Ishikawa (cell line): Measurements from ENCODE around the gene AFDN.

Experiments
- CEBPB ChIP-seq: IDR thresholded peaks from 2 replicates; pipeline ENCODE4 v1.6.1; 2012
- CREB1 ChIP-seq: IDR thresholded peaks from 2 replicates; pipeline ENCODE4 v1.6.1; 2012; ENCODE audit warnings: low read depth
- EGR1 ChIP-seq: IDR thresholded peaks from 2 replicates; pipeline ENCODE4 v1.6.1; 2012
- EP300 ChIP-seq: IDR thresholded peaks from 2 replicates; pipeline ENCODE4 v1.6.1; 2012; ENCODE audit warnings: borderline replicate concordance
- FOXM1 ChIP-seq: IDR thresholded peaks from 2 replicates; pipeline ENCODE4 v1.6.1; 2012; ENCODE audit warnings: low read depth, borderline replicate concordance
- NFIC ChIP-seq: IDR thresholded peaks from 2 replicates; pipeline ENCODE4 v1.6.1; 2012
- RAD21 ChIP-seq: IDR thresholded peaks from 2 replicates; pipeline ENCODE4 v1.6.1; 2012; ENCODE audit warnings: low read depth
- TAF1 ChIP-seq: IDR thresholded peaks from 2 replicates; pipeline ENCODE4 v1.6.1; 2012; ENCODE audit warnings: low read depth, mild to moderate bottlenecking
- TCF12 ChIP-seq: IDR thresholded peaks from 2 replicates; pipeline ENCODE4 v1.6.1; 2012; ENCODE audit warnings: low read depth
- TEAD4 ChIP-seq: IDR thresholded peaks from 2 replicates; pipeline ENCODE4 v1.6.1; 2012
- YY1 ChIP-seq: IDR thresholded peaks from 2 replicates; pipeline ENCODE4 v1.6.1; 2012; ENCODE audit warnings: low read depth
- ZBTB7A ChIP-seq: IDR thresholded peaks from 2 replicates; pipeline ENCODE4 v1.6.1; 2012; ENCODE audit warnings: low read depth
- TF ChIP-seq, protein P1 (sequence below): IDR thresholded peaks from 2 replicates; pipeline ENCODE4 v1.6.1; 2012
- TF ChIP-seq, protein P2 (sequence below): IDR thresholded peaks from 2 replicates; pipeline ENCODE4 v1.6.1; 2012; ENCODE audit warnings: low read depth, mild to moderate bottlenecking
- TF ChIP-seq, protein P3 (sequence below): IDR thresholded peaks from 2 replicates; pipeline ENCODE4 v1.6.1; 2012

Gene AFDN

DNA sequence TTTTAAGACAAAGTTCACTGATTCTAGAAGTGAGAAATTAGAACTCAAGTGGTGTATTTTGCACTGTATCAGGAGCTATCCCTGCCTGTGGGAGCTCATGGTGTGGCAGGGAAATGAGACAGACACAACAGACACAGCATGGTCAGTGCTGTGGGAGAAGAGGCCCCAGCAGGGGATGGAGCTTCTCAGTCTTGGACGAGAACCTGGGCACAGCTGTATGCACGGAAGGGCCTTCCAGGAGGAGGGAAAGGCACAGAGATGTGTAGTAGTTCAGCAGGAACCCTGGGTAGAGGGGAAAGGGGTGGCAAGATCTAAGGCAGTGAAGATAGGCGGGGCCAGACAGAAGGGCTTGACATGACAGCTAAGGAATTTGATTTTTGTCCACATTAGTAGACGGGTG is 122.0 kb downstream of the AFDN start:
- no peak for TF ChIP-seq ZBTB7A
- no peak for TF ChIP-seq NFIC
- TF ChIP-seq TAF1: no peak
- no peak for TF ChIP-seq EP300
- no peak for TF ChIP-seq EGR1
- TF ChIP-seq CEBPB: no peak
- TF ChIP-seq TEAD4: no peak
- no peak for TF ChIP-seq RAD21
- no peak for TF ChIP-seq TCF12
- TF ChIP-seq, protein P1, sequence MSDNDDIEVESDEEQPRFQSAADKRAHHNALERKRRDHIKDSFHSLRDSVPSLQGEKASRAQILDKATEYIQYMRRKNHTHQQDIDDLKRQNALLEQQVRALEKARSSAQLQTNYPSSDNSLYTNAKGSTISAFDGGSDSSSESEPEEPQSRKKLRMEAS: no peak
- no peak for TF ChIP-seq FOXM1
- no peak for TF ChIP-seq YY1

DNA sequence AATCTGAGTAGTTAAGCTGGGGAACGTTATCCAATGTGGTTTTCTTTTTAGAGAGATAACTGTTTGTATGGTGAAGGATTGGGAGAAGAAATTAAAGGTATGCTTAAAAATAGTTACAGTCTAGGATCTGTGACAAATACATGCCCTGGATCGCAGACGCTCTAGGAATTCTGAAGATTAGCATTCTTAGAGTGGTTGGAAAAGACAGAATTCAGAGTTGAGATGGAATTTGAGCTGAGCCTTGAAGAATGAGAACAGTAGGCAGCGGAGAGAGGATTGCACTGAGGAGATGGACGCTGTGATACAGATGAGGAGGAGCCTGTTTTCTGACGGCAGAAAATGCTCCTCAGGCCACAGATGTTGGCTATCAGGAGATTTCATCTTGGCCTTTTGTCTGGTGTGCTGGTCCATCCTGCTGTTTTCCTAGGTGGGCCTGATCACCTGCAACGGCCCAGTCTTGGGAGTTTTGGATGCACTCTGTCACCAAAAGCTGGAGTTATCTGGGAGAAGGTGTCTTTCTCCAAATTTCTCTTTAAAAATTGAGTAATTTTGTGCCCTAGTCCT is 122.5 kb downstream of the AFDN start:
- TF ChIP-seq, protein P2, sequence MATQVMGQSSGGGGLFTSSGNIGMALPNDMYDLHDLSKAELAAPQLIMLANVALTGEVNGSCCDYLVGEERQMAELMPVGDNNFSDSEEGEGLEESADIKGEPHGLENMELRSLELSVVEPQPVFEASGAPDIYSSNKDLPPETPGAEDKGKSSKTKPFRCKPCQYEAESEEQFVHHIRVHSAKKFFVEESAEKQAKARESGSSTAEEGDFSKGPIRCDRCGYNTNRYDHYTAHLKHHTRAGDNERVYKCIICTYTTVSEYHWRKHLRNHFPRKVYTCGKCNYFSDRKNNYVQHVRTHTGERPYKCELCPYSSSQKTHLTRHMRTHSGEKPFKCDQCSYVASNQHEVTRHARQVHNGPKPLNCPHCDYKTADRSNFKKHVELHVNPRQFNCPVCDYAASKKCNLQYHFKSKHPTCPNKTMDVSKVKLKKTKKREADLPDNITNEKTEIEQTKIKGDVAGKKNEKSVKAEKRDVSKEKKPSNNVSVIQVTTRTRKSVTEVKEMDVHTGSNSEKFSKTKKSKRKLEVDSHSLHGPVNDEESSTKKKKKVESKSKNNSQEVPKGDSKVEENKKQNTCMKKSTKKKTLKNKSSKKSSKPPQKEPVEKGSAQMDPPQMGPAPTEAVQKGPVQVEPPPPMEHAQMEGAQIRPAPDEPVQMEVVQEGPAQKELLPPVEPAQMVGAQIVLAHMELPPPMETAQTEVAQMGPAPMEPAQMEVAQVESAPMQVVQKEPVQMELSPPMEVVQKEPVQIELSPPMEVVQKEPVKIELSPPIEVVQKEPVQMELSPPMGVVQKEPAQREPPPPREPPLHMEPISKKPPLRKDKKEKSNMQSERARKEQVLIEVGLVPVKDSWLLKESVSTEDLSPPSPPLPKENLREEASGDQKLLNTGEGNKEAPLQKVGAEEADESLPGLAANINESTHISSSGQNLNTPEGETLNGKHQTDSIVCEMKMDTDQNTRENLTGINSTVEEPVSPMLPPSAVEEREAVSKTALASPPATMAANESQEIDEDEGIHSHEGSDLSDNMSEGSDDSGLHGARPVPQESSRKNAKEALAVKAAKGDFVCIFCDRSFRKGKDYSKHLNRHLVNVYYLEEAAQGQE: no peak
- no peak for TF ChIP-seq EP300
- TF ChIP-seq RAD21: no peak
- TF ChIP-seq, protein P3, sequence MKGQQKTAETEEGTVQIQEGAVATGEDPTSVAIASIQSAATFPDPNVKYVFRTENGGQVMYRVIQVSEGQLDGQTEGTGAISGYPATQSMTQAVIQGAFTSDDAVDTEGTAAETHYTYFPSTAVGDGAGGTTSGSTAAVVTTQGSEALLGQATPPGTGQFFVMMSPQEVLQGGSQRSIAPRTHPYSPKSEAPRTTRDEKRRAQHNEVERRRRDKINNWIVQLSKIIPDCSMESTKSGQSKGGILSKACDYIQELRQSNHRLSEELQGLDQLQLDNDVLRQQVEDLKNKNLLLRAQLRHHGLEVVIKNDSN: no peak
- no peak for TF ChIP-seq EGR1
- TF ChIP-seq TEAD4: no peak
- TF ChIP-seq CEBPB: no peak
- TF ChIP-seq NFIC: no peak
- TF ChIP-seq YY1: no peak
- TF ChIP-seq, protein P1: no peak
- no peak for TF ChIP-seq ZBTB7A
- no peak for TF ChIP-seq TAF1

DNA sequence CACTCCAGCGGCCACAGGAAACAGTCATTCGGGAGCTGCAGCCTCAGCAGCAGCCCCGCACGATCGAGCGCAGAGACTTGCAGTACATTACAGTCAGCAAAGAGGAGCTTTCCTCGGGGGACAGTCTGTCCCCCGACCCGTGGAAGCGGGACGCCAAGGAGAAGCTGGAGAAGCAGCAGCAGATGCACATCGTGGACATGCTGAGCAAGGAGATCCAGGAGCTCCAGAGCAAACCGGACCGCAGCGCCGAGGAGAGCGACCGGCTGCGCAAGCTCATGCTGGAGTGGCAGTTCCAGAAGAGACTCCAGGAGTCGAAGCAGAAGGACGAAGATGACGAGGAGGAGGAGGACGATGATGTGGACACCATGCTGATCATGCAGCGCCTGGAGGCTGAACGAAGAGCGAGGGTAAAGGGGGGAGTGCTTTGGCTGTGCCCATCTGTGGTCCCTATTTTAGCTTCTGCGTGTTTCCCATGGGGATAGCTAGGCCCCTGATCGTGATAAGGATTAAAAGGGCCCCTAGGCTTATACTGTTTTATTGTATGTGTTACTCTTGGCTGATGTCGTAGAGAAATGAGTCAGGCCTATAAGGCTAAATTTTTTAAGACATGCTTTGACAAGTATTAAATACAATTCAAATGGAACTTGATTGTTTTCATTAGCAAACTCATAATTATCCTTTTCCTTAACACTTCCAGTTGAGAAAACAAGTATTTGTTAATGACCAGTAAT is 125.2 kb downstream of the AFDN start:
- no peak for TF ChIP-seq EGR1

DNA sequence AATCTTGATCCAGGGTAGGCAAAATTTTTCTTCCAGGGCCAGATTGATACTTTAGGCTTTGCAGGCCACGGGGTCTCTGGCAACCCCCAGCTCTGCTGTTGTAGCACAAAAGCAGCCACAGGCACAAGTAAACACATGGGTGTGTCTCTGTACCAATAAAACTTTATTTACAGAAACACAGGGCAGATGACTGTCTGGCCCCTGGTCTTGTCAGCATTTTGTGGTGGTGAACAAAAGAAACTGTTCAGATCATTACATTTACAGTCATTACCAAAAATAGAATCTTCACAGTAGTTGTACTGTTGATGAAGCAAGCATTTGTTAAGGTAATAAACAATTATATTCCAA is 125.8 kb downstream of the AFDN start:
- TF ChIP-seq TAF1 (no peak), CEBPB (no peak), EGR1 (no peak), NFIC (no peak), TEAD4 (no peak), CREB1 (no peak), RAD21 (no peak), ZBTB7A (no peak), TCF12 (no peak), EP300 (no peak), FOXM1 (no peak), YY1 (no peak)
- TF ChIP-seq, protein P1: no peak
- TF ChIP-seq, protein P3: no peak
- TF ChIP-seq, protein P2: no peak

DNA sequence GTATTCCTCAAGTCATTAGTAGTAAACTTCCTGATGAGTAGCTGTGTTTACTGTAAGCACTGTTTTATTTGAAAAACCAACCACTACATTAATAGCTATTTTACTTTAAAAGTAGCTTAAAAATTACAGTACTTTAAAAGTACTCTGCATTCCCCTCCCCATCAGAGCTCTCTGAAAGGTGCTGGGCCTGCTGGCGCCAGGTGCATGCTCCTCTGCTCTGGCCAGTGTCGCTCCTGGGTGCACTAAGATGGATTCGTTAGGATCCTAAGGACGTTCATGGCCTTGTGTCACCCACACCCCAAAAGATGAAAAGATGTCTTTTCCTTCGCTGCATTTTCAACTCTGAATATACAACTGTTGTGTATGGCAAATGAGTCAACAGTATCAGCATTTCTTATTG is 126.8 kb downstream of the AFDN start:
- TF ChIP-seq NFIC: no peak
- TF ChIP-seq, protein P1: no peak
- no peak for TF ChIP-seq EP300
- no peak for TF ChIP-seq RAD21
- TF ChIP-seq CEBPB: no peak
- TF ChIP-seq TCF12: no peak
- no peak for TF ChIP-seq CREB1
- TF ChIP-seq, protein P2: no peak
- TF ChIP-seq FOXM1: no peak
- no peak for TF ChIP-seq EGR1
- no peak for TF ChIP-seq YY1
- TF ChIP-seq, protein P3: no peak
- TF ChIP-seq TEAD4: no peak
- no peak for TF ChIP-seq TAF1
- TF ChIP-seq ZBTB7A: no peak
